Astrocyte (in vitro differentiated cells and primary cell): Measurements from ENCODE around the gene SNX30. TPM values are rescaled to one million over a fixed set of nuclear protein-coding genes. Genes with fewer than 3 reads are reported as not detected.

Experiments
- DNase-seq: peaks from one replicate; pipeline ENCODE4 v3.0.0-alpha.2; 2010; ENCODE audit warnings: low read depth
- FAIRE-seq: peaks from 2 replicates; lab custom pipeline; 2011; peaks lifted over from hg19 to GRCh38; lab: Jason Lieb, UNC
- H2AFZ ChIP-seq: 2 replicates; pipeline ENCODE4 v1.6.0; 2012; ENCODE audit warnings: low read depth, low read length, inconsistent platforms
- H3K27ac ChIP-seq: 2 replicates; pipeline ENCODE4 v1.5.1; 2011; ENCODE audit warnings: low read depth, low read length, inconsistent platforms
- H3K27me3 ChIP-seq: 2 replicates; pipeline ENCODE4 v1.6.0; 2011; ENCODE audit warnings: low read length, inconsistent platforms; ENCODE audit not compliant: insufficient read depth
- H3K36me3 ChIP-seq: 2 replicates; pipeline ENCODE4 v1.5.1; 2011; ENCODE audit warnings: low read length, inconsistent platforms; ENCODE audit not compliant: insufficient read depth
- H3K4me1 ChIP-seq: 2 replicates; pipeline ENCODE4 v1.5.1; 2011; ENCODE audit warnings: low read length, inconsistent platforms; ENCODE audit not compliant: insufficient read depth
- H3K4me2 ChIP-seq: 2 replicates; pipeline ENCODE4 v1.6.0; 2012; ENCODE audit warnings: low read length, inconsistent platforms
- H3K4me3 ChIP-seq: 2 replicates; pipeline ENCODE4 v1.5.1; 2011; ENCODE audit warnings: low read depth, mild to moderate bottlenecking, low read length, inconsistent platforms; ENCODE audit not compliant: insufficient read depth
- H3K79me2 ChIP-seq: 2 replicates; pipeline ENCODE4 v1.6.0; 2012; ENCODE audit warnings: mild to moderate bottlenecking, low read length, inconsistent platforms; ENCODE audit not compliant: insufficient read depth
- H3K9ac ChIP-seq: 2 replicates; pipeline ENCODE4 v1.6.0; 2012; ENCODE audit warnings: mild to moderate bottlenecking, low read length, inconsistent platforms
- H3K9me3 ChIP-seq: 2 replicates; pipeline ENCODE4 v1.5.1; 2012; ENCODE audit warnings: low read depth, mild to moderate bottlenecking, low read length, inconsistent platforms; ENCODE audit not compliant: insufficient read depth
- H4K20me1 ChIP-seq: 2 replicates; pipeline ENCODE4 v1.6.0; 2012; ENCODE audit warnings: low read length, inconsistent platforms; ENCODE audit not compliant: insufficient read depth
- H3K27ac Mint-ChIP-seq: one replicate; pipeline ENCODE4 v1.8.0; 2021; ENCODE audit warnings: mild to moderate bottlenecking, mixed read lengths; ENCODE audit not compliant: unreplicated experiment
- H3K27me3 Mint-ChIP-seq: one replicate; pipeline ENCODE4 v1.8.0; 2021; ENCODE audit warnings: low read depth, mixed read lengths; ENCODE audit not compliant: unreplicated experiment
- H3K36me3 Mint-ChIP-seq: one replicate; pipeline ENCODE4 v1.8.0; 2021; ENCODE audit warnings: low read depth, mixed read lengths; ENCODE audit not compliant: unreplicated experiment
- H3K4me1 Mint-ChIP-seq: one replicate; pipeline ENCODE4 v1.8.0; 2021; ENCODE audit warnings: low read depth, mixed read lengths; ENCODE audit not compliant: unreplicated experiment
- H3K4me3 Mint-ChIP-seq: one replicate; pipeline ENCODE4 v1.8.0; 2021; ENCODE audit warnings: mild to moderate bottlenecking, moderate library complexity, mixed read lengths; ENCODE audit not compliant: unreplicated experiment
- H3K9me3 Mint-ChIP-seq: one replicate; pipeline ENCODE4 v1.8.0; 2021; ENCODE audit warnings: mild to moderate bottlenecking, mixed read lengths; ENCODE audit not compliant: unreplicated experiment
- EZH2 ChIP-seq: IDR thresholded peaks from 2 replicates; pipeline ENCODE4 v1.6.1; 2012; ENCODE audit warnings: mild to moderate bottlenecking, low read length, inconsistent platforms; ENCODE audit not compliant: insufficient read depth
- total RNA-seq: library from RNA; stranded (reverse); gene quantifications from 2 replicates; pipeline ENCODE4 v1.2.1, GENCODE V29; 2021
- TF ChIP-seq, protein P1 (sequence below): IDR thresholded peaks from 2 replicates; pipeline ENCODE4 v1.5.1; 2011; ENCODE audit warnings: low read depth, mild to moderate bottlenecking, inconsistent platforms, low read length, moderate library complexity; ENCODE audit not compliant: insufficient read depth

SNX30 gene
- total RNA-seq, 1 donor from 2014 or later: 12.8 TPM

GRCh38 chr9:112868461-112868860, 117.9 kb downstream of the SNX30 start:
- Histone ChIP-seq H3K4me1 (peaks cover 4% of the 10 kb centered on the region), H3K4me2 (no peak overlapping the region), H2AFZ (no peak overlapping the region), H3K9ac (no peak overlapping the region), H3K27me3 (no peaks in the 10 kb centered on the region), H3K27ac (no peak overlapping the region), H3K36me3 (no peaks in the 10 kb centered on the region), H4K20me1 (no peaks in the 10 kb centered on the region), H3K9me3 (no peaks in the 10 kb centered on the region), H3K4me3 (no peak overlapping the region), H3K79me2 (no peaks in the 10 kb centered on the region)
- no peak for FAIRE-seq
- Mint-ChIP-seq H3K4me1 (peaks cover 5% of the 10 kb centered on the region), H3K36me3 (peaks cover 14% of the 10 kb centered on the region), H3K27ac (no peak overlapping the region), H3K4me3 (no peak overlapping the region), H3K27me3 (no peaks in the 10 kb centered on the region), H3K9me3 (peaks cover 2% of the 10 kb centered on the region)
- no peak for DNase-seq
- TF ChIP-seq EZH2: no peak

GRCh38 chr9:112869041-112869529, 118.5 kb downstream of the SNX30 start:
- H3K27ac Mint-ChIP-seq: no peak overlapping the region

GRCh38 chr9:112869917-112870316, 119.4 kb downstream of the SNX30 start:
- FAIRE-seq (no peak), DNase-seq (no peak)
- no peaks in the 10 kb centered on the region for H3K27me3 Mint-ChIP-seq
- Histone ChIP-seq H3K4me2 (no peak overlapping the region), H3K79me2 (no peaks in the 10 kb centered on the region), H3K27me3 (no peaks in the 10 kb centered on the region), H3K9ac (no peak overlapping the region), H3K4me3 (no peak overlapping the region), H2AFZ (no peak overlapping the region), H3K27ac (no peak overlapping the region), H3K9me3 (no peaks in the 10 kb centered on the region), H4K20me1 (no peaks in the 10 kb centered on the region), H3K4me1 (peaks cover 4% of the 10 kb centered on the region), H3K36me3 (no peaks in the 10 kb centered on the region)
- H3K4me3 Mint-ChIP-seq: no peak overlapping the region
- TF ChIP-seq, protein P1, sequence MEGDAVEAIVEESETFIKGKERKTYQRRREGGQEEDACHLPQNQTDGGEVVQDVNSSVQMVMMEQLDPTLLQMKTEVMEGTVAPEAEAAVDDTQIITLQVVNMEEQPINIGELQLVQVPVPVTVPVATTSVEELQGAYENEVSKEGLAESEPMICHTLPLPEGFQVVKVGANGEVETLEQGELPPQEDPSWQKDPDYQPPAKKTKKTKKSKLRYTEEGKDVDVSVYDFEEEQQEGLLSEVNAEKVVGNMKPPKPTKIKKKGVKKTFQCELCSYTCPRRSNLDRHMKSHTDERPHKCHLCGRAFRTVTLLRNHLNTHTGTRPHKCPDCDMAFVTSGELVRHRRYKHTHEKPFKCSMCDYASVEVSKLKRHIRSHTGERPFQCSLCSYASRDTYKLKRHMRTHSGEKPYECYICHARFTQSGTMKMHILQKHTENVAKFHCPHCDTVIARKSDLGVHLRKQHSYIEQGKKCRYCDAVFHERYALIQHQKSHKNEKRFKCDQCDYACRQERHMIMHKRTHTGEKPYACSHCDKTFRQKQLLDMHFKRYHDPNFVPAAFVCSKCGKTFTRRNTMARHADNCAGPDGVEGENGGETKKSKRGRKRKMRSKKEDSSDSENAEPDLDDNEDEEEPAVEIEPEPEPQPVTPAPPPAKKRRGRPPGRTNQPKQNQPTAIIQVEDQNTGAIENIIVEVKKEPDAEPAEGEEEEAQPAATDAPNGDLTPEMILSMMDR: no peak
- TF ChIP-seq EZH2: no peak
- H3K9me3 Mint-ChIP-seq: peaks cover 2% of the 10 kb centered on the region
- peaks cover 2% of the 10 kb centered on the region for H3K4me1 Mint-ChIP-seq
- H3K36me3 Mint-ChIP-seq: peaks cover 11% of the 10 kb centered on the region
- no peak overlapping the region for H3K27ac Mint-ChIP-seq

More at GRCh38 chr9:112869041-112869529, 118.5 kb downstream of the SNX30 start:
- Mint-ChIP-seq H3K4me1 (peaks cover 2% of the 10 kb centered on the region), H3K36me3 (peaks cover 11% of the 10 kb centered on the region), H3K4me3 (no peak overlapping the region), H3K27me3 (no peaks in the 10 kb centered on the region), H3K9me3 (peaks cover 2% of the 10 kb centered on the region)
- no peak overlapping the region for H3K9ac ChIP-seq
- no peak for DNase-seq
- no peaks in the 10 kb centered on the region for H3K79me2 ChIP-seq
- no peak overlapping the region for H2AFZ ChIP-seq
- H3K36me3 ChIP-seq: no peaks in the 10 kb centered on the region
- no peak for TF ChIP-seq EZH2
- TF ChIP-seq, protein P1: no peak
- H3K4me2 ChIP-seq: no peak overlapping the region
- H3K27me3 ChIP-seq: no peaks in the 10 kb centered on the region
- H3K4me1 ChIP-seq: peaks cover 4% of the 10 kb centered on the region
- H3K9me3 ChIP-seq: no peaks in the 10 kb centered on the region
- H3K4me3 ChIP-seq: no peak overlapping the region
- no peaks in the 10 kb centered on the region for H4K20me1 ChIP-seq
- no peak for FAIRE-seq
- no peak overlapping the region for H3K27ac ChIP-seq
